Measurements from ENCODE around the gene BID. TPM values are rescaled to one million over a fixed set of nuclear protein-coding genes. Genes with fewer than 3 reads are reported as not detected.

BID gene
- total RNA-seq, 1 experiment from 2014 or later: 25.0 TPM

GRCh38 chr22:17808693-17809403 is 34.6 kb upstream of the BID start:
- no peak for TF ChIP-seq CTCF (IDR thresholded peaks at IDR 0.05; ENCODE audit: unreplicated experiment)
- no peak for DNase-seq (ENCODE audit: unreplicated experiment)
- H3K27ac Mint-ChIP-seq (ENCODE audit: low read depth, unreplicated experiment): peak overlapping the region; percentile 27
- H3K4me1 Mint-ChIP-seq (ENCODE audit: insufficient read depth, unreplicated experiment): no peaks in the 10 kb centered on the region
- POLR2A ChIA-PET: no interaction called here
- BruUV-seq (replicated peaks): no TSS peak
- no peak overlapping the region for H3K4me3 Mint-ChIP-seq (ENCODE audit: unreplicated experiment)
- H3K9me3 Mint-ChIP-seq (ENCODE audit: unreplicated experiment): no peaks in the 10 kb centered on the region
- CTCF ChIA-PET: interaction anchor here (0.9 to 1.1 kb wide), 2 partner anchors 20 to 66 kb away, joined by 3 to 4 read pairs; no protein-coding TSS in a partner anchor
- H3K27me3 Mint-ChIP-seq (ENCODE audit: insufficient read depth, unreplicated experiment): no peaks in the 10 kb centered on the region
- peaks cover 48% of the 10 kb centered on the region for H3K36me3 Mint-ChIP-seq (ENCODE audit: insufficient read depth, unreplicated experiment)
- intact Hi-C loops (cut with micrococcal nuclease): no loop called here

- no peaks in the 10 kb centered on the region for H3K9me3 Mint-ChIP-seq (ENCODE audit: unreplicated experiment)
- intact Hi-C loops (cut with micrococcal nuclease): no loop called here
These were observed 33.5 kb upstream of the BID start for GRCh38 chr22:17807578-17808410.

GRCh38 chr22:17807086-17807485 is 32.8 kb upstream of the BID start:
- no peaks in the 10 kb centered on the region for H3K9me3 Mint-ChIP-seq (ENCODE audit: unreplicated experiment)
- TF ChIP-seq CTCF (IDR thresholded peaks at IDR 0.05; ENCODE audit: unreplicated experiment): no peak
- no peaks in the 10 kb centered on the region for H3K27me3 Mint-ChIP-seq (ENCODE audit: insufficient read depth, unreplicated experiment)
- no TSS peak for BruUV-seq (replicated peaks)
- intact Hi-C loops (cut with micrococcal nuclease): no loop called here
- H3K36me3 Mint-ChIP-seq (ENCODE audit: insufficient read depth, unreplicated experiment): peaks cover 44% of the 10 kb centered on the region
- H3K27ac Mint-ChIP-seq (ENCODE audit: low read depth, unreplicated experiment): no peak overlapping the region
- CTCF ChIA-PET: no interaction called here
- no peak for DNase-seq (ENCODE audit: unreplicated experiment)
- POLR2A ChIA-PET: no interaction called here
- H3K4me1 Mint-ChIP-seq (ENCODE audit: insufficient read depth, unreplicated experiment): no peaks in the 10 kb centered on the region
- H3K4me3 Mint-ChIP-seq (ENCODE audit: unreplicated experiment): no peak overlapping the region

More at GRCh38 chr22:17807578-17808410, 33.5 kb upstream of the BID start:
- H3K4me3 Mint-ChIP-seq (ENCODE audit: unreplicated experiment): no peak overlapping the region
- H3K27me3 Mint-ChIP-seq (ENCODE audit: insufficient read depth, unreplicated experiment): no peaks in the 10 kb centered on the region
- no TSS peak for BruUV-seq (replicated peaks)
- TF ChIP-seq CTCF (IDR thresholded peaks at IDR 0.05; ENCODE audit: unreplicated experiment): no peak
- H3K36me3 Mint-ChIP-seq (ENCODE audit: insufficient read depth, unreplicated experiment): peaks cover 46% of the 10 kb centered on the region
- ChIA-PET CTCF (interaction anchor here (0.6 to 0.9 kb wide), 3 partner anchors 12 to 65 kb away, joined by 3 to 4 read pairs (median 4); no protein-coding TSS in a partner anchor), POLR2A (no interaction called here)
- H3K4me1 Mint-ChIP-seq (ENCODE audit: insufficient read depth, unreplicated experiment): no peaks in the 10 kb centered on the region
- H3K27ac Mint-ChIP-seq (ENCODE audit: low read depth, unreplicated experiment): no peak overlapping the region
- no peak for DNase-seq (ENCODE audit: unreplicated experiment)

GRCh38 chr22:17806437-17806836 is 32.2 kb upstream of the BID start:
- ChIA-PET POLR2A (interaction anchor here (1.1 kb wide), 1 partner anchor 65 kb away, joined by 3 read pairs; no protein-coding TSS in a partner anchor), CTCF (no interaction called here)
- Mint-ChIP-seq H3K36me3 (ENCODE audit: insufficient read depth, unreplicated experiment) (peaks cover 44% of the 10 kb centered on the region), H3K4me3 (ENCODE audit: unreplicated experiment) (no peak overlapping the region), H3K27ac (ENCODE audit: low read depth, unreplicated experiment) (no peak overlapping the region), H3K27me3 (ENCODE audit: insufficient read depth, unreplicated experiment) (no peaks in the 10 kb centered on the region), H3K4me1 (ENCODE audit: insufficient read depth, unreplicated experiment) (no peaks in the 10 kb centered on the region), H3K9me3 (ENCODE audit: unreplicated experiment) (no peaks in the 10 kb centered on the region)
- DNase-seq (ENCODE audit: unreplicated experiment): no peak
- intact Hi-C loops (cut with micrococcal nuclease): no loop called here
- no peak for TF ChIP-seq CTCF (IDR thresholded peaks at IDR 0.05; ENCODE audit: unreplicated experiment)
- no TSS peak for BruUV-seq (replicated peaks)
